Inferior parietal cortex (tissue), 1 donor: ENCODE data around the gene EDARADD.
"Not testable (repeated sequence)": the region's sequence is repeated elsewhere in the genome, so short reads cannot be mapped to it uniquely, and the experiment has no call there.

Source experiments
- DNase-seq: peaks from one replicate; pipeline ENCODE4 v3.0.0-alpha.2; 2016; ENCODE audit errors: extremely low spot score

Gene EDARADD

GRCh38 chr1:236486356-236487002 is 92.4 kb downstream of the EDARADD start:
- DNase-seq, result no peak

- not testable (repeated sequence) for DNase-seq
These were observed 95.1 kb downstream of the EDARADD start for GRCh38 chr1:236489161-236489560.

DNA sequence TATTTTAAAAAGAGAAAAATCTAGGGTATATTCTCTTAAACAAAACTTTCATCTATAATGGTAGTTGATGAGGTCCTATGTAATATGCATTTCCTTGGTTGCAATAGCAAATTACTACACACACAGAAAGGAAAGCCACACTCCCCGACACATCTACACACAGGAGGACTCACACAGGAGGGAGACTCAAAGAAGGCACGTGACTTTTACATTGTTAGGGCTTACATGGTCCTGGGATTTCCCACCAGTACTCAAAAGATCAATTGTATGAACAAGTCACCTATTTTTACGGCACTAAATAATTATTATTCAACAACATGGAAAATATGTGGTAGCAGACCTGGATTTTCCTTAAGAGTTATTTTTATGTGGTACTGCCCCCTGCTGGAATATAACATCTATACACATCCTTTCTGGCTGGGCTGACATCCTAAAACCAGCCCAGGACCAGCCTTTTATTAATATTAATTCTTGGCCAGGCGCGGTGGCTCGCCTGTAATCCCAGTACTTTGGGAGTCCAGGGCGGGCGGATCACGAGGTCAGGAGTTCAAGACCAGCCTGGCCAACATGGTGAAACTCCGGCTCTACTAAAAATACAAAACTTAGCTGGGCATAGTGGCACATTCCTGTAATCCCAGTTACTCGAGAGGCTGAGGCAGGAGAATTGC is 95.8 kb downstream of the EDARADD start:
- peak; percentile 70 for DNase-seq

GRCh38 chr1:236491469-236492136 is 97.5 kb downstream of the EDARADD start:
- DNase-seq, result no peak

- DNase-seq, result no peak
These were observed 98.3 kb downstream of the EDARADD start for GRCh38 chr1:236492378-236492777.

- no peak for DNase-seq
These were observed 100.0 kb downstream of the EDARADD start for GRCh38 chr1:236494082-236494481.

- DNase-seq, result no peak
These were observed 100.7 kb downstream of the EDARADD start for GRCh38 chr1:236494586-236495466.

- DNase-seq, result no peak
These were observed 101.5 kb downstream of the EDARADD start for GRCh38 chr1:236495467-236496112.

- no peak for DNase-seq
These were observed 103.8 kb downstream of the EDARADD start for GRCh38 chr1:236497908-236498307.

GRCh38 chr1:236501093-236501492 is 107.0 kb downstream of the EDARADD start:
- DNase-seq, result no peak

- DNase-seq, result no peak
These were observed 108.5 kb downstream of the EDARADD start for GRCh38 chr1:236502579-236502971.

DNA sequence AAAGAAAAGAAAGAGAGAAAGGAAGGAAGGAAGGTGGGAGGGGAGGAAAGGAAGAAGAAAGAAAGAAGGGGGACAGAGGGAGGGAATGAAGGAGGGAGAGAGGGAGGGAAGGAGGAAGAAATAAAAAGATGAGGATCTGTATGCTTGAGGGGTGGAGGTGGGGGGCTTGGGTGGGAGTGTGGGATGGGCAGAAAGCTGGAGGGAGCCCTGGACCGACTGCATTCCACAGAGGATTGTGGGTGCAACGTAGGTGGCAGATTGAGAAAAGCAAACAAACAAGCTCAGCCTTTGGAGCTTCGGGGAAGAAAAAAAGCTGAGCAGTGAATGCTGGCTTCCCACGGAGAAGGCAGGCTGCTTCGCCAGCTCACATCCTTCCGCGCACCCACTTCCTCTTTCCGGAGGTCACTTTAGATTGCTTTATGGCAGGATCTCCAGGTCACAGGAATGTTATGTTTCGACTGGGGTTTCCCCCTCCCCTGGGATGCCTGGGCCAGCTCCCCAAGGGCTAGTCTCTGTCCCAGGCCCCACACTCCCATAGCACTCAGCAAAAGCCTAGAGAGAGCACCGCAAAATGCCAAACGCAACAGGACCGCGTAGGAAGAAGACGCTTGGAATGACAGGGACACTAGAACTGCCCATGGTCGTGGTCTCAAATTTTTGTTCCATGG is 109.0 kb downstream of the EDARADD start:
- DNase-seq, result peak; percentile 36

- not testable (repeated sequence) for DNase-seq
These were observed 110.3 kb downstream of the EDARADD start for GRCh38 chr1:236504338-236504737.

- DNase-seq, result peak; percentile 45
These were observed 113.1 kb downstream of the EDARADD start for GRCh38 chr1:236507022-236507700.

- DNase-seq, result no peak
These were observed 114.5 kb downstream of the EDARADD start for GRCh38 chr1:236508593-236509027.

GRCh38 chr1:236509203-236509602 is 115.1 kb downstream of the EDARADD start:
- no peak for DNase-seq

DNA sequence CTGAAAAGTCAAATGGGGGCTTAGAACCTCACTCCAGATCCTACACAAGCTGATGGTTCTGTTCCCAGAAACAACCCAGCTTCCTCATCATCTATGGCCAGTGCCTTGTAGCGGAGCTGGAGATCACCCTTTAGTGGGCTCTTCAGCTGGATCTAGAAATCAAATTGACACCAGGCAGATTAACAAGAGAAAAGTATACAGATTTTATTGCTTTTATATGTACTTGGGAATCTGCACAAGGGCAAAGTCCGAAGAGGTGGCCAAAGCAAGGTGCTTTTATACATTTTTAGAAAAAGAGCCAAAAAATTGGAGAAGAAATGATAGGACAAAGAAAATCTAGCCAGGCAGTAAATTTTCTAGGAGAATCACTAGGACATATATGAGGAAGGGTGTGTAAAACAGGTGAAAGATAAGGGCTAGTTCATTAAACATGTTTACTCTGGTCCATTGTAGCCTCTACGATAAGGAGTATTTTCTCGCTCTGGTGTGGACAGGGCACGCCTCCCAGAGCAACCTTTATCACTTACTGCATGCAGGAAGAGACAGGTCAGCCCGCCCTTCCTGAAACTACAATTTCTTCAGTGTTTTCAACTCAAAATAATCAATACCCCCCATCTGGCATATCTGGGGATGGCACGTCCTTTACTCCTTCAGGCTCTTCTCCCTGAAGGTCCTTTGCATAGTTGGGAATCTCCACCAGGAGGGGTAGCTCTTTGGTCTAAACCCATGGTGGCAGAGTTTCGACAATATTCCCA is 115.7 kb downstream of the EDARADD start:
- DNase-seq, result no peak

DNA sequence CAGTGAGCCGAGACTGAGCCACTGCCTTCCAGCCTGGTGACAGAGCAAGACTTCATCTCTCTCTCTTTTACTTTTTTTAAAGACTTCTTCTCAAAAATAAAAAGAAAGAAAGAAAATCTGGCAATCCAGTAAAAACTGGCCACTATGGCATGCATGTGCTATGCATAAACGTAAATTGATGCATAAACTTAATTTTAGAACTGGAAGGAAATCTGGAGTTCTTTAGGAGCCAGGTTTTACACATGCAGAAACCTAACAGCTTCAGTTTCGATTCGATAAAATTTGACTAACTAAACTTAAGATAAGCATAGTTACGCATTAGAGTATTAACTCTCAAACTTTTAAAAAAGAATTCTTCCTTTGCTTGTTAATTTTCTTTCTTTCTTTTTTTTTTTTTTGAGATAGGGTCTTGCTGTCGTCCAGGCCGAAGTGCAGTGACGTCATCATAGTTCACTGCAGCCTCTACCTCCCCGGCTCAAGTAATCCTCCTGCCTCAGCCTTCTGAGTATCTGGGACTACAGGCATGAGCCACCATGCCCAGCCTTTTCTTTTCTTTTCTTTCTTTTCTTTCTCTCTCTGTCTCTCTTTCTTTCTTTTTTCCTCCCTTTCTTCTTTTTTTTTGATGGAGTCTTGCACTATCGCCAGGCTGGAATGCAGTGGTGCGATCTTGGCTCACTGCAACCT is 117.8 kb downstream of the EDARADD start:
- DNase-seq, result no peak
